VCaP (cell line): Measurements from ENCODE around the gene CASKIN1.

ENCODE experiments used
- H3K27ac ChIP-seq: fragments of 450-650 bp; 2 replicates; pipeline ENCODE4 v1.5.1; 2017
- TF ChIP-seq, protein P1 (sequence below): fragments of 450-650 bp; conservative IDR thresholded peaks from 2 replicates; pipeline ENCODE4 v1.5.1; 2017; ENCODE audit warnings: mild to moderate bottlenecking, moderate library complexity

CASKIN1 gene

DNA sequence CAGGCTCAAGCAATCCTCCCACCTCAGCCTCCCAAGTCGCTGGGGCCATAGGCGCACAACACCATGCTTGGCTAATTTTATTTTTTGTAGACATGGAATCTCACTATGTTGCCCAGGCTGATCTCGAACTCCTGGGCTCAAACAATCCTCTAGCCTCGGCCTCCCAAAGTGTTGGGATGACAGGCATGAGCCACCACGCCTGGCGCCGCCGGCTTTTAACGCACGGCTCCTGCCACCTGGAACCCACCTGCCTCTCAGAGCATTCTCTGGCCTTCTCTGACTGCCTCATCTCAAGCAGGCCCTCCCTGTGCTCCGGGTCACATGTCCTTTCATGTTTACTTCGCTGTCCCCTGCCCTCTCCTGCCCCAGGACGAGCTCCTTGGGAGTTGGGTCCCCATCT, 10.3 kb downstream of the CASKIN1 start:
- H3K27ac ChIP-seq = no peak overlapping the region
- TF ChIP-seq, protein P1, sequence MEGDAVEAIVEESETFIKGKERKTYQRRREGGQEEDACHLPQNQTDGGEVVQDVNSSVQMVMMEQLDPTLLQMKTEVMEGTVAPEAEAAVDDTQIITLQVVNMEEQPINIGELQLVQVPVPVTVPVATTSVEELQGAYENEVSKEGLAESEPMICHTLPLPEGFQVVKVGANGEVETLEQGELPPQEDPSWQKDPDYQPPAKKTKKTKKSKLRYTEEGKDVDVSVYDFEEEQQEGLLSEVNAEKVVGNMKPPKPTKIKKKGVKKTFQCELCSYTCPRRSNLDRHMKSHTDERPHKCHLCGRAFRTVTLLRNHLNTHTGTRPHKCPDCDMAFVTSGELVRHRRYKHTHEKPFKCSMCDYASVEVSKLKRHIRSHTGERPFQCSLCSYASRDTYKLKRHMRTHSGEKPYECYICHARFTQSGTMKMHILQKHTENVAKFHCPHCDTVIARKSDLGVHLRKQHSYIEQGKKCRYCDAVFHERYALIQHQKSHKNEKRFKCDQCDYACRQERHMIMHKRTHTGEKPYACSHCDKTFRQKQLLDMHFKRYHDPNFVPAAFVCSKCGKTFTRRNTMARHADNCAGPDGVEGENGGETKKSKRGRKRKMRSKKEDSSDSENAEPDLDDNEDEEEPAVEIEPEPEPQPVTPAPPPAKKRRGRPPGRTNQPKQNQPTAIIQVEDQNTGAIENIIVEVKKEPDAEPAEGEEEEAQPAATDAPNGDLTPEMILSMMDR = no peak

DNA sequence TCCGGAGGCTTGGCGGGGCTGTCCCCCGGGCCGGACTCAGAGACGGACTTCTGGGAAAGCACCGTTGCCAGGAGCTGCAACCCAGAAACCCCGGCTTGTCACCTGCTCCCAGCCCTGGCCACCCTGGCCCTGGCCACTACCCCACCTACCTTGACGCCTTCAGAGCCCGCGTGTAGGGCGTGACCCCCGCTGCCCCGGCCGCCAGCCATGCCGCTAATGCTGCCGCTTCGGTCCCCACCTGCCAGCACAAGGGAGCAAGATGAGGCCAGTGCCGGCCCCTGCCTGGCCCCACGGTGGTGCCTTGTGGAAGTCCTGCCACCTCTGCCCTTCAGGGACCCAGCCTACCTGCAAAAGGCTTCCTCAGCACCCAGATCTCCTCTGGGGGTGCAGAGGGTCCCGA, 11.4 kb downstream of the CASKIN1 start:
- no peak overlapping the region for H3K27ac ChIP-seq
- TF ChIP-seq, protein P1 = no peak

DNA sequence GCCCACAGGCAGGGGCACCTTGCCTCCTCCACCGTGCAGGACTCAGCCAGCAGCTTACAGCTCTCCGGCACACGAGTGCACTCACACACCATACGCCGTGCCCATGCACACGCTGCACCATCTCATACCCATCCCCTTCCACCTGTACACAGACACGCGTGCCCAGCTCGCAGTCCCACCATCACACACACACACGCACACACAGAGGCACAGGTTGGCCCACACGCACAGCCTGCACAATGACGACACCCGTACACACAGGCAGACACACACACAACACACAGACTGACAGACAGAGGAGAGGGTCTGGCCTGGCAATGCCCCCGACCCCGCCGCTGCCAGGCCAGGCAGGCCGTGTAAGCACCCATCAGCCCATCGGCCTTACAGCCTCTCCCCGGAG, 12.1 kb downstream of the CASKIN1 start:
- TF ChIP-seq, protein P1 = no peak
- H3K27ac ChIP-seq = no peak overlapping the region

DNA sequence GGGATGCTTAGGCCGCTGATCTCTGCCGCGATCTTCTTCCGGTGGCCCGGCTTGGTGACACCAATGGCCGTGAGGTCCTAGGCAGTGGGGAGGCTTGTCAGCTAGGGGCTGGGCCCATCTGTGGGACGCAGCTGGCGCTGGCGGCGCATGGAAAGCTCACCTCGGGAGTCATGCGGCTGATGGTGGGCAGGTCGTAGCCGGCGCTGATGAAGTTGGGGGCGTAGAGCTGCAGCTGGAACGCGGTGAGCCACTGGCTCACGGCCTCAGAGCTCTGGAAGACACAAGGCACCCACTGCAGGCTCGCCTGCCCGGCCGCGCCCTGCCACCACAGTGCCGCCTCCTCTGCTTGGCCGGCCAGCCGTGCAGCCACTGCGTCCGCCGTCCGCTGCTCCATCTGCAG, 12.7 kb downstream of the CASKIN1 start:
- TF ChIP-seq, protein P1 = no peak
- no peak overlapping the region for H3K27ac ChIP-seq

DNA sequence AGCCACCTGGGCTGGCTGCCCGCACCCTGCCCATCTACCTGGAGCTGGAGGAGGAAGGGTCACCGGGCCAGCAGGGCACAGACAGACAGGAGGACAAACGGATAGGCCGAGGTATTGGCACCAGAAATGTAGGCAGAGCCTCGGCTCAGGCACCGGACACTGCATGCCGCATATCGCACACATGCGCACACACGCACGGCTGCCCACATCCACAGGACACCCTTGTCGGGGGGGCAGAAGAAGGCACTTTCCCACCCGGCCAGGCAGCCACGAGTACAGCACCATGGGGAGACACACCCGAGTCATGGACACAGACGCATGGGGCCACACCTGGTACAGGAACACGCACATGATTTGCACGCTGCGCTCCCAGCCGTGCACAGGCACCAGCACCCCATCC, 14.5 kb downstream of the CASKIN1 start:
- H3K27ac ChIP-seq = no peak overlapping the region
- TF ChIP-seq, protein P1 = no peak

DNA sequence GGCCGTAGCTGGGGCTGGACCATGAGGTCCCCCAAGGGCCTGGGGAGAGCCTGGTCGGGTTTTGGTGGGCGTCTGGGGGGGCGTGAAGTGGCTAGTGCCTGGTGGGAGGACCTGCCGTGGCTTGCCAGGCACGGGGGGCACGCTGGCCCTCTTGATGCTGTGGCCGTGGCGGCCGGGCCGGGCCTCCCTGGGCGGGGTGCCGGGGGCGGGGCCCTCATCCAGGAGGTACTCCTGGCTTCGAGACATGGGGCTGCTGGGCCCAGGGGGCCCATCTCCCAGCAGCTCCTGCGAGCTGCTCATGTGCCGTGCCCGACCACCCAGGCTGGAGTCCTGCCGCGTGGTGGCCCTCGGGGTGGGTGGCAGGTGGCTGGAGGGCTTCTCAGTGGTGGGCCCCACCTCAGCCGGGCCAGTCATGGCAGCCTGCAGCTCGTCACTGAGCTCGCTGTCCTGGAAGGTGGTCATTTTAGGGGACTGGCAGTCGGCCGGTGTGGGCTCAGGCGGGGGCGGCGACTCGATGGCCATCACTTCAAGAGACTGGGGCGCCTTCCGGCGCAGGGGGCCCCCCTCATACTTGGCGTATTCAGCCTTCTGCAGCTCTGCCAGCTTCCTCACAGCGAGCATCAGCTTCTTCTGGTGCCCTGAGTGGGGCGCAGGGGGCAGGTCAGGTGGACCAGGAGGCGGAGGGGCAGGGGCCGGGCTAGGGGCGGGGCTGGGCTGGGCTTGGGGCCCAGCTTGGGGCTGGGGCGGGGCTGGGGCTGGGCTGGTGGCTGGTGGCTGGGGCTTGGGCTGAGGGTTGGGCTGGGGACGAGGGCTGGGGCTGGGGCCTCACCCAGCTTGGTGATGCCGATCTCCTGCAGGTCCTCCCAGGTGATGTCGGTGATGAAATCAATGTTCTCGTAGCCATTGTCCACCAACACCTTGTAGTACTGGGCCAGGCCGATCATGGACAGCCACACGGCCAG, 15.2 kb downstream of the CASKIN1 start:
- TF ChIP-seq, protein P1 = no peak
- H3K27ac ChIP-seq = no peak overlapping the region

DNA sequence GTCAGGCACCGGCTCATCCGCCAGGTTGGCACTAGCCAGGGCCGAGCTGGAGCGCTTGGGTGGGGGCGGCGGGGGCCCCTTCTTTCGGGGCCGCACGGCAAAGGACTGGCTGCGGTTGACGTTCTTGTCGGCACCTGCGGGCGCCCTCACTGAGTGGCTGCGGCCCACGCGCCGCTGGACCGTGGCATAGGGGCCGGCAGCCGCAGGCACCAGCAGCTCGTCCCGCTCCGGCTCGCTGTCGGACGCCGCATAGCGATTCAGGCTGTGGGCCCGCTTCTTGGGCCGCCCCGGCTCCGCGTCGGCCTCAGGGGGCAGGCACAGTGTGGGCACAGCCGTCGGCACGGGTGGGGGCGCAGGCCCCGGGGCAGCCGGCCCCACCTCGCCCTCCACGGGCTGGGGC, 15.9 kb downstream of the CASKIN1 start:
- TF ChIP-seq, protein P1 = no peak

More for the DNA sequence above, 15.9 kb downstream of the CASKIN1 start:
- H3K27ac ChIP-seq = no peak overlapping the region
